ENCODE results near the gene FAM227A.

FAM227A gene

GRCh38 chr22:38656256-38657044 is at the start of gene FAM227A, which contains the start of gene CBY1:
Gene FAM227A (minus strand): TSS chr22:38656392. CDS start chr22:38650168, 6,224 bp downstream.
Gene CBY1 (plus strand): TSS chr22:38656638. CDS start chr22:38668055, 11,417 bp downstream.
- peak; percentile 92 for DNase-seq

- DNase-seq: peak; percentile 88
These were observed 49.3 kb upstream of the FAM227A start, which contains the start of gene GTPBP1 for GRCh38 chr22:38705235-38706100. Gene GTPBP1 (plus strand): TSS chr22:38705944. CDS start chr22:38705956, 12 bp downstream.

GRCh38 chr22:38704654-38705234 is 48.6 kb upstream of the FAM227A start:
- DNase-seq: no peak

GRCh38 chr22:38700789-38701628 is 44.8 kb upstream of the FAM227A start, which contains the start of gene JOSD1:
Gene JOSD1 (minus strand): TSS chr22:38700943. CDS start chr22:38699987, 956 bp downstream.
- peak; percentile 100 for DNase-seq

- no peak for DNase-seq
These were observed 44.1 kb upstream of the FAM227A start for GRCh38 chr22:38700270-38700788.

- no peak for DNase-seq
These were observed 43.6 kb upstream of the FAM227A start for GRCh38 chr22:38699784-38700183.

GRCh38 chr22:38699143-38699542 is 43.0 kb upstream of the FAM227A start:
- no peak for DNase-seq

GRCh38 chr22:38698407-38699094 is 42.4 kb upstream of the FAM227A start:
- no peak for DNase-seq

GRCh38 chr22:38697425-38698089 is 41.4 kb upstream of the FAM227A start:
- no peak for DNase-seq

- no peak for DNase-seq
These were observed 40.6 kb upstream of the FAM227A start for GRCh38 chr22:38696606-38697424.

GRCh38 chr22:38694940-38695339 is 38.7 kb upstream of the FAM227A start:
- no peak for DNase-seq

GRCh38 chr22:38694049-38694448 is 37.9 kb upstream of the FAM227A start:
- no peak for DNase-seq

GRCh38 chr22:38689651-38690050 is 33.5 kb upstream of the FAM227A start:
- no peak for DNase-seq

- no peak for DNase-seq
These were observed 29.6 kb upstream of the FAM227A start for GRCh38 chr22:38685761-38686160.

- DNase-seq: no peak
These were observed 28.7 kb upstream of the FAM227A start for GRCh38 chr22:38684895-38685294.

GRCh38 chr22:38681582-38682335 is 25.6 kb upstream of the FAM227A start, which contains the start of gene TOMM22:
Gene TOMM22 (plus strand): TSS chr22:38681957. CDS start chr22:38681979, 22 bp downstream.
- peak; percentile 84 for DNase-seq

GRCh38 chr22:38675833-38676232 is 19.6 kb upstream of the FAM227A start:
- DNase-seq: no peak

GRCh38 chr22:38674888-38675287 is 18.7 kb upstream of the FAM227A start:
- no peak for DNase-seq
